Stimulated activated CD8-positive, alpha-beta memory T cell treated with anti-CD3 and anti-CD28 coated beads, Interleukin-2, amount 100 ng/mL, for 48 hours (primary cell): Measurements from ENCODE around the gene MYO3A.

Source experiments
- DNase-seq, 2 donors: peaks; one replicate each; pipeline ENCODE4 v3.0.0-alpha.2; 2020; ENCODE audit warnings: low read depth in 2 of 2

The MYO3A gene

GRCh38 chr10:25933653-25934608 is at the start of gene MYO3A:
TSS of gene MYO3A (plus strand) at chr10:25934229. CDS start at chr10:25952111, 17,882 bp downstream.
- no peak for DNase-seq

- DNase-seq: no peak
Observed at GRCh38 chr10:25888627-25889026, 45.4 kb upstream of the MYO3A start.

GRCh38 chr10:25890995-25891394 is 43.0 kb upstream of the MYO3A start:
- no peak for DNase-seq

GRCh38 chr10:25895856-25896255 is 38.2 kb upstream of the MYO3A start:
- no peak for DNase-seq

- no peak for DNase-seq
Observed at GRCh38 chr10:25896421-25896820, 37.6 kb upstream of the MYO3A start.

- DNase-seq: no peak
Observed at GRCh38 chr10:25899304-25899703, 34.7 kb upstream of the MYO3A start.

GRCh38 chr10:25901199-25901598 is 32.8 kb upstream of the MYO3A start:
- DNase-seq: no peak

GRCh38 chr10:25902002-25902401 is 32.0 kb upstream of the MYO3A start:
- no peak for DNase-seq

GRCh38 chr10:25907261-25907660 is 26.8 kb upstream of the MYO3A start:
- no peak for DNase-seq

GRCh38 chr10:25912866-25913265 is 21.2 kb upstream of the MYO3A start:
- DNase-seq: no peak

GRCh38 chr10:25914776-25915175 is 19.3 kb upstream of the MYO3A start:
- no peak for DNase-seq

- no peak for DNase-seq
Observed at GRCh38 chr10:25934621-25935139, 651 bp downstream of the MYO3A start.

- DNase-seq: no peak
Observed at GRCh38 chr10:25938405-25938804, 4.4 kb downstream of the MYO3A start.

- DNase-seq: no peak
Observed at GRCh38 chr10:25944771-25945170, 10.7 kb downstream of the MYO3A start.

- DNase-seq: no peak
Observed at GRCh38 chr10:25952857-25953256, 18.8 kb downstream of the MYO3A start.

- DNase-seq: no peak
Observed at GRCh38 chr10:25954851-25955250, 20.8 kb downstream of the MYO3A start.

GRCh38 chr10:25959540-25960232 is 25.7 kb downstream of the MYO3A start:
- DNase-seq: no peak

GRCh38 chr10:25965584-25965983 is 31.6 kb downstream of the MYO3A start:
- DNase-seq: no peak

GRCh38 chr10:25966844-25967243 is 32.8 kb downstream of the MYO3A start:
- DNase-seq: no peak

- DNase-seq: no peak
Observed at GRCh38 chr10:25972631-25973030, 38.6 kb downstream of the MYO3A start.

- DNase-seq: no peak
Observed at GRCh38 chr10:25974897-25975459, 40.9 kb downstream of the MYO3A start.

- DNase-seq: no peak
Observed at GRCh38 chr10:25978771-25979170, 44.7 kb downstream of the MYO3A start.
